Activated T-cell treated with anti-CD3 and anti-CD28 coated beads for 24 hours (primary cell): ENCODE measurements around the gene SERINC5.

Experiments
- DNase-seq: peaks from one replicate; pipeline ENCODE4 v3.0.0-alpha.2; 2020; ENCODE audit warnings: low read depth

Gene SERINC5

GRCh38 chr5:80094236-80094738, 161.6 kb downstream of the SERINC5 start:
- DNase-seq = no peak

DNA sequence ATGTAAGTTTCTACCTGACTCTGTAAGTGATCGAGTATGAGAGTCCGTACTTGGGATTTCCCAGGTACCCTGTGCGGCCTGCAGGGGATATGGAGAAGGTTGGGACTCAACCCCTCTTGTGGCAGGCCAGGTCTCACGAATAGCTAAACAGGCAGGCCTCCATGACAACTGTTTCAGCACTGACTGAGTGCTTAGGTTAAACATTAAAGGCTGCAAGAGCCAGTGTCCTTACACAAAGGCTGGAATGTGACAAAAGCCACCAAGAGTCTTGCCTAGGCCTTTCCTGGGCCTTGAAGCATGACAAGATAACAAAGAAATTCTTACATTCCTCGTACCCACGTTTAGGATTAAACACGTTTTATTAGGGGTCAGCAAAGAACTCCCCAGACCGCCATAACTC, 162.1 kb downstream of the SERINC5 start:
- no peak for DNase-seq

DNA sequence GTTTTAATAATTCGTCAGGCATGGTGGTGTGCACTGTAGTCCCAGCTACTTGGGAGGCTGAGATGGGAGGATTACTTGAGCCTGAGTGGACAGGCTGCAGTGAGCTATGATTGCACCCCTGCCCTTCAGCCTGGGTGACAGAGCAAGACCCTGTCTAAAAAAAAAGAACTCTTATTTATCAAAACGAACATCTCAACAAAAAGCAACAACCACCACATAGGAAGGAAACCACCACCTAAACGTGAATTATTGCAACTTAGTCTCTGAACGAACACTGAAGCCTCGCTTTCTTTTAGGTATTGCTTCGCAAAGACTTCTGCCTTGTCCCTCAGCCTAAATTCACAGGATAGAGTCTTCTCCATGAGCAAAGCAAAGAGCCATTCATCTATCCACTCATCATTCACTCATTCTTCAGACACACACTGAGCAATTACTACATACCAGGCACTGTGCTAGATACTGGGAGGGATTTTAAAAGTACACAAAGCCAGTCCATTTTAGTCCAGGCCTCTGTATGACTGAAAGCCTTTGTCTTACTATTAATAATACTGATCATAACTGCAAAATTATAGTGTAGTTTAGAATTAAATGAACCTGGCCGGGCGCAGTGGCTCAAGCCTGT, 163.3 kb downstream of the SERINC5 start:
- DNase-seq = no peak

GRCh38 chr5:80091792-80092192, 164.1 kb downstream of the SERINC5 start:
- peak; percentile 18 for DNase-seq

DNA sequence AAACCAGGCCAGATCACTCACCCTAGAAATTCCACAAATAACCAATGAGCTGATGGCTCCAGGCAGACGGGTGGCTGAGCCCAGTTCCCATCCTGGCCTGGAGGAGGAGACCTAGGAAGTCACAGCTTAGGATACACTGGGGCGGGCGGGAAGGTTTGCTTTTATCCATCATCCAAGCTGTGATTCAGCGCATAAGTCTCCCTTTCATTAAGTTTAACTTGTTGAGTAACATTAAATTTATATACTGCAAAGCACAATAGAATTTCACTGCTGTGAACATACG, 165.0 kb downstream of the SERINC5 start:
- no peak for DNase-seq

DNA sequence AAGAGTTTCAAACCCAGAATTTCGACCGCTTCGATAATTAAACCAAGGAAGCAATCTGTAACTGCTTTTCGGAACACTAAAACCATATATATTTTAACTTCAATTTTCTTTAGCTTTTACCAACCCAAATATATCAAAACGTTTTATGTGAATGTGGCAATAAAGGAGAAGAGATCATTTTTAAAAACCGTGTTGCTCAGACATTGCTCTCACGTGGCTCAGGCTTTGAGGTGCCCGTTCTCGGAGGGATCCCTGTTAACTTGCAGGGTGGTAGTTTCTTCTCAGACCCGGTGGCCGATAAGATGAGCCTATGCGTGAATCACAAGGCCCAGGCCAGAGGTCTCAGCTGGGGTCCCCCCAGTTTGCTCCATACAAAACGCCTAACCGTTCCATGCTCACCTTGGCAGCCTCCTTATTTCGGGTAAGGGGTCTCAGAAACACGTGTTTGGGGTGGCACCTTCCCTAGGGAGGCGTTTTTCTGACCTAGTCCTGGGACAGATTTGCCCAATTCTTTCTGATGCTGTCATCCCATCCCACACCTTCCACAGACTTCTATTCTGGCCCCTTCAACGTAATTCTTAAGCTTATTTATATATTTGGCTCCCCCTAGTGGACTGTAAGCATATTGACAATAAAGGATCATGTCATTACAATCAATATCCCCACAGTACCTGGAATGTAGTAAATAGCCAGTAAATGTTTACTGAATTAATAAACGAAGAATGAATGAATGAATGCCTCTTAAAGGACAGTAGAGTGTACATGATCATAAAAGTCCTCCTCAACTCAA, 172.6 kb downstream of the SERINC5 start:
- DNase-seq = peak; percentile 7

- DNase-seq = peak; percentile 42
Measured at GRCh38 chr5:80082731-80083100, 173.1 kb downstream of the SERINC5 start.

- no peak for DNase-seq
Measured at GRCh38 chr5:80082281-80082680, 173.6 kb downstream of the SERINC5 start.

GRCh38 chr5:80078921-80079320, 176.9 kb downstream of the SERINC5 start:
- DNase-seq = no peak

- no peak for DNase-seq
Measured at GRCh38 chr5:80077051-80077714, 178.7 kb downstream of the SERINC5 start.

DNA sequence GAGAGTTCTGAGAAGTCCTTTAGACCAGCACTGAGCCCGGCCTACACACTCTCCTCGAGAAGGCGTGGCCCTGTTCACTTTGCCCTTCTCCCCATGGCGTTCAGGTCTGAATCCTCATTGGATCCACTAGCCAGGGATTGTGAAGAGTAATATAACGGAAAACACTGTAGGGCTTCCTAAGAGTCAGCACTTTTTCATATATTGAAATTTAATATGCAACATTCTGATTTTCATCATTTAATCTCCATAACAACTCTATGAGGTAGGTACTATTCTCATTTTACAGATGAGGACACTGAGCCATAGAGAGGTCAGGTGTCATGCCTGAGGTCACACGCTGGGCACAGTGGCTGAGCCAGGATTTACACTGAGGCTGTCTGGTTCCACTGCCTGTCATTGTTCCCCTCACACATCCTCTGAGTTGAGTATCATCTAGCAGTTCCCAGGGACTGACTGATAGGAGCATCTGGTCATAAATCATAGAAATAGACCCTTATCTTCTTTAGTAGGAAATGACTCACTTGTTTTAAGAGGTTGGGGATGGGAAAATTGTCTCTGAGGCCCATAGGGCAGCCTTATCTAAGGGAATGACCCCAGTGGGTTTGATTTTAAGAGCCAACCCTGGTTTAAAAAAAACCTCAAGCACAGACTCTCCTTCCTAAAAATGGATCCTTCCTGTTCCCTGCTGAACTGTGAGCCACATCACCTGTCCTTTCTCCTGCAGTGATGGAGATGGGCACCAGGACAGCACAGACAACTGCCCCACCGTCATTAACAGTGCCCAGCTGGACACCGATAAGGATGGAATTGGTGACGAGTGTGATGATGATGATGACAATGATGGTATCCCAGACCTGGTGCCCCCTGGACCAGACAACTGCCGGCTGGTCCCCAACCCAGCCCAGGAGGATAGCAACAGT, 179.5 kb downstream of the SERINC5 start:
- DNase-seq = no peak

DNA sequence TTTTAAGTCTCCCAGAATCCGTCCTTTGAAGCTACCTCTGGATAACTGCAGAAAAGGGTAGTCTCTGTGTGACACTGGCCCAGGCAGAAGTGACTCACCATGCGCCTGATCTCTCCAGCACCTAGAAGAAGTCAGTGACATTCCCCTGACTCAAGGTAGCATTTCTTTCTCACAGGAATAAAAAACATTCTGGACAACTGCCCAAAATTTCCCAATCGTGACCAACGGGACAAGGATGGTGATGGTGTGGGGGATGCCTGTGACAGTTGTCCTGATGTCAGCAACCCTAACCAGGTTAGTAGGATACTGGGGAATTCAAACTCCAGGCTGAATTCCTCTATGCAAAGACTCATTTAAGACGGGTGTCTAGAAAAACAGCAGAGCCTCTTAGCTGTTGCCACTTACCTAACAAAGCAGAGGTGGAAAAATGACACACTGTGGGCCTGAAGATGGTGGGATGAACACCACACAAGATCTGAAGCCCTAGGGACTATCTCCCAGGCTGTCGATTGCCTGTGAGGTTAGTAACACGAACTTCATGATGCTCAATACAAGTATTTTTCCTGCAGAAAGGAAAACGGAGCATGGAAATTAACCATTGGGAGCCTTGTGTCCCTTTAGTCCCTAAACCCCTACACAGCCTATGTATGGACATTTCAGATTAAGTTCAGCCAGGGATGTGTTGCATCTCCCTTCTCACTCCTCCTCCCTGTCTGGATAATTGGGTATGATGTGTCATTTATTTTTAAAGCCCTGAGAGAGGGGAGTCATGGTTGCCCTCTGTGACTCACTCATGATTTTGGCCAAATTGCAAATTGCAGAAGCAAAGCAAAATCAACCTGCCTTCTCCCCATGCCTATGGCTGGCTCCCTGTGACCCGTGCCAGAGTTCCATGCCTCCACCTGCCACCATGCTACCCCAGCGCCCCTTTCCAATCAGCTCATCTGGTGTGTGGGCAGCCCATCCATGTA, 183.5 kb downstream of the SERINC5 start:
- DNase-seq = no peak

DNA sequence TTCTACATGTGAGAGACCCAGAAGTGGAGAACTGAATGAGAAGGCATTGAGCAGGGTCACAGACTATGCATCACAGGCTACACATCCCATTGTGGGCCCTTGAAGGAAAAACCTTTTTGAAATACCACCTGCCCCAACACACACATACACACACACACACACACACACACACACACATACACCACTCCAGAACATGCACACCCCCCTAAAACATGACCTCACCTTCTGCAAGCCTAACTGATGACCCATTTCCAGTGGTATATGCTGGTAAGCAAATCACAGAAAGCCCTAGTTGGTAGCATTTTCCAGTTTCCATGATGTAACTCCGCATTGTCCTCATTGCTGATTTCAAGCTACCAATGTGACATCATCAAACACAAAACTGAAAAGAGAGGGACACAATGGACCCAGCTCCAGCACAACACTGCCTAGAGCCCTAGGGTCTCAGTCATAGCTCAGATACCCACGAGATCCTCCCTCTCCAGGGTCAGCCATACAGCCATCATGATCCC, 184.3 kb downstream of the SERINC5 start:
- no peak for DNase-seq

DNA sequence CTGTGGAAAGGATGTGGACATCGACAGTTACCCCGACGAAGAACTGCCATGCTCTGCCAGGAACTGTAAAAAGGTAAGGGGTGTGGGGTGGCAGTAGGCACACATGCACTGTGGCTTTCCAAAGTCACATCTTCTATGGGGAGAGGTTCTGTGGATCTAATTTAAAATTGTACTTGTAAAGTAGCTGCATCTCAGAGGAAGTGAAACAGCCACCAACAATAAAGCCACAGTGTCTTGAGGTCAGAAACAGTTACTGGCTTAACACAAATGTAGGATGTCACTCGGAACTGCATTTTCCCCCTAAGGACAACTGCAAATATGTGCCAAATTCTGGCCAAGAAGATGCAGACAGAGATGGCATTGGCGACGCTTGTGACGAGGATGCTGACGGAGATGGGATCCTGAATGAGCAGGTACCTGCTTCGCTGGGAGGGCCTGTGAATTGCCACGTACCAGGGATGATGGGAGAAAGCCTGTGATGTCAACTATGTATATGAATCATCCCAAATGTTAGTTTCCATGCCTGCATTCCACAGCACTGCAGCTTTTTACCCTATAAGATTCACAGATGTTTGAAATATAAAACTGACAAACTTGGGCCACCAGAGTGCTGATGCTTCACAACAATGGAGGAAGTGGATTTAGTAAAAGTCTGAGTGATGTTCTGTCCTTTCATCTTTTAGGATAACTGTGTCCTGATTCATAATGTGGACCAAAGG, 185.4 kb downstream of the SERINC5 start:
- no peak for DNase-seq

- no peak for DNase-seq
Measured at GRCh38 chr5:80069918-80070318, 185.9 kb downstream of the SERINC5 start.

- DNase-seq = no peak
Measured at GRCh38 chr5:80069251-80069800, 186.5 kb downstream of the SERINC5 start.

DNA sequence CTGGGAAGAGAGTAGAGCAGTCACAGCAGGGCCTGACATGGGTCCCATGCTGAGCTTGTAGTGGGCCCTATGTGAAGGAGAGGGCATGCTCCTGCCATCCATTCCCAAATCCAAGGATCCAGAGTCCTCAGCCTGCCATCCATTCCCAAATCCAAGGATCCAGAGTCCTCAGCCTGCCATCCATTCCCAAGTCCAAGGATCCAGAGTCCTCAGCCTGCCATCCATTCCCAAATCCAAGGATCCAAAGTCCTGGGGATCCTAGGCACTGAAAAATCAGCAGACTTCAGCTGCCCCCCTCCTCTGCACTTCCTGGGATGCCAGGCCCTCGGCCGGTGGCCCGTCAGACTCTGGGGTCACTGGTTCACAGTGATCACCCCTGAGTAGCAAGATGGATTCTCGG, 187.1 kb downstream of the SERINC5 start:
- DNase-seq = no peak

DNA sequence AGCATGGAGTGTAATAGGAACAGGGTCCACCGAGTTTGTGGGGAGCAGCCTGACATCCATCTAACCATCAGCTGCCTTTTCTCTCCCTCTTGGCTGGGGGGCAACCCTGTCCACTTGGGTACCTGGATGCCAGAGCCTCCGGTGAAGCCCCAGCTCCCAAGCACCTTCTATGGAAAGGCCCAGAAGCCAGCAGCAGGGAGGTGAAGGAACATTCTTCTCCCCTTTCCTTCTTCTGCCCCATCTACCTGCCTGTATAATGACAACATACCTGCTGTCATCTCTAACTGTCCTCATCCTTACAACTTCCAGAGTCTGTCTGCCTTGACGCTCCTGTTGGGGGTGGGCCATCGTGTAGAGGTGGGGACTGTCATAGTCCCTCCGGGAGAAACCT, 187.6 kb downstream of the SERINC5 start:
- no peak for DNase-seq

GRCh38 chr5:80067531-80068245, 188.2 kb downstream of the SERINC5 start:
- no peak for DNase-seq
